DOHH2 (cell line): ENCODE data around the gene ADGRF3.
"Not testable (repeated sequence)": the region's sequence is repeated elsewhere in the genome, so short reads cannot be mapped to it uniquely, and the experiment has no call there.

Experiments used
- H3F3A ChIP-seq: fragments of 200-600 bp; sonication (generic), shearing (Covaris generic); 2 replicates; pipeline ENCODE4 v1.6.0; 2016; ENCODE audit warnings: antibody characterized with exemption, mild to moderate bottlenecking; ENCODE audit not compliant: control insufficient read depth, insufficient read depth
- H3K27ac ChIP-seq: fragments of 200-600 bp; sonication (generic); 2 replicates; pipeline ENCODE4 v1.5.1; 2014; ENCODE audit warnings: low read depth, mild to moderate bottlenecking, low read length, moderate library complexity
- H3K27me3 ChIP-seq: fragments of 200-600 bp; sonication (generic); 2 replicates; pipeline ENCODE4 v1.6.1; 2014; ENCODE audit warnings: mild to moderate bottlenecking, low read length, mixed read lengths; ENCODE audit not compliant: control insufficient read depth
- H3K36me3 ChIP-seq: fragments of 200-600 bp; sonication (generic); 2 replicates; pipeline ENCODE4 v1.6.1; 2014; ENCODE audit warnings: mild to moderate bottlenecking, low read length, moderate library complexity, mixed read lengths; ENCODE audit not compliant: control insufficient read depth
- H3K4me1 ChIP-seq: fragments of 200-600 bp; sonication (generic); 2 replicates; pipeline ENCODE4 v1.6.1; 2014; ENCODE audit warnings: mild to moderate bottlenecking, low read length, mixed read lengths; ENCODE audit not compliant: control insufficient read depth
- H3K4me2 ChIP-seq: fragments of 200-600 bp; sonication (generic); 2 replicates; pipeline ENCODE4 v1.6.0; 2014; ENCODE audit warnings: mild to moderate bottlenecking, low read length, moderate library complexity
- H3K4me3 ChIP-seq: fragments of 200-600 bp; sonication (generic); 2 replicates; pipeline ENCODE4 v1.5.1; 2014; ENCODE audit warnings: mild to moderate bottlenecking, low read length, mixed read lengths
- H3K79me2 ChIP-seq: fragments of 200-600 bp; sonication (generic); 2 replicates; pipeline ENCODE4 v1.6.1; 2014; ENCODE audit warnings: mild to moderate bottlenecking, low read length, mixed read lengths; ENCODE audit not compliant: control insufficient read depth
- H3K9me2 ChIP-seq: fragments of 200-600 bp; sonication (generic); replicated peaks from 2 replicates; pipeline ENCODE4 v1.6.1; 2014; ENCODE audit warnings: mild to moderate bottlenecking, low read length, mixed read lengths; ENCODE audit not compliant: control insufficient read depth
- H3K9me3 ChIP-seq: fragments of 200-600 bp; sonication (generic); 2 replicates; pipeline ENCODE4 v1.6.1; 2014; ENCODE audit warnings: antibody characterized with exemption, low read length, mixed read lengths; ENCODE audit not compliant: control insufficient read depth, insufficient read depth
- H4K20me1 ChIP-seq: fragments of 200-600 bp; sonication (generic); 2 replicates; pipeline ENCODE4 v1.6.0; 2014; ENCODE audit warnings: low read depth, mild to moderate bottlenecking, antibody characterized with exemption, low read length, moderate library complexity; ENCODE audit not compliant: control insufficient read depth, insufficient read depth
- CTCF ChIP-seq: fragments of 200-600 bp; sonication (generic); IDR thresholded peaks from one replicate; pipeline ENCODE4 v1.5.1; 2014; ENCODE audit warnings: antibody characterized with exemption, mild to moderate bottlenecking, low read depth, low read length; ENCODE audit not compliant: poor library complexity, severe bottlenecking
- EZH2phosphoT487 ChIP-seq: fragments of 200-600 bp; sonication (generic); IDR thresholded peaks from 2 replicates; pipeline ENCODE4 v1.6.1; 2017; ENCODE audit warnings: borderline replicate concordance, mild to moderate bottlenecking, antibody characterized with exemption, low read length, moderate library complexity, mixed read lengths

ADGRF3 gene

GRCh38 chr2:26312471-26312870 is 34.1 kb downstream of the ADGRF3 start:
- Histone ChIP-seq H3K9me3 (no peaks in the 10 kb centered on the region), H3K27me3 (peaks cover 3% of the 10 kb centered on the region; the same call in 1 of the 2 replicates), H3K4me3 (no peak overlapping the region), H4K20me1 (no peaks in the 10 kb centered on the region), H3F3A (no peaks in the 10 kb centered on the region), H3K27ac (no peak overlapping the region), H3K36me3 (no peaks in the 10 kb centered on the region), H3K79me2 (no peaks in the 10 kb centered on the region), H3K9me2 (no peaks in the 10 kb centered on the region), H3K4me2 (no peak overlapping the region), H3K4me1 (no peaks in the 10 kb centered on the region)
- TF ChIP-seq CTCF, result no peak
- no peak for TF ChIP-seq EZH2phosphoT487

GRCh38 chr2:26309921-26310320 is 36.7 kb downstream of the ADGRF3 start:
- TF ChIP-seq CTCF, result no peak
- no peak for TF ChIP-seq EZH2phosphoT487
- Histone ChIP-seq H3K4me1 (no peaks in the 10 kb centered on the region), H3K79me2 (no peaks in the 10 kb centered on the region), H3K27me3 (no peaks in the 10 kb centered on the region), H3K9me3 (no peaks in the 10 kb centered on the region), H3K27ac (no peak overlapping the region), H3K4me3 (no peak overlapping the region), H3K9me2 (no peaks in the 10 kb centered on the region), H3F3A (no peaks in the 10 kb centered on the region), H3K36me3 (no peaks in the 10 kb centered on the region), H3K4me2 (no peak overlapping the region), H4K20me1 (no peaks in the 10 kb centered on the region)

- no peaks in the 10 kb centered on the region for H3K36me3 ChIP-seq
- H3F3A ChIP-seq, result no peaks in the 10 kb centered on the region
- H3K79me2 ChIP-seq, result no peaks in the 10 kb centered on the region
- H3K9me3 ChIP-seq, result no peaks in the 10 kb centered on the region
- TF ChIP-seq EZH2phosphoT487 (no peak), CTCF (no peak)
- H3K4me2 ChIP-seq, result no peak overlapping the region
- H3K27me3 ChIP-seq, result no peaks in the 10 kb centered on the region
- no peaks in the 10 kb centered on the region for H3K9me2 ChIP-seq
- H3K4me1 ChIP-seq, result no peaks in the 10 kb centered on the region
- no peak overlapping the region for H3K4me3 ChIP-seq
- H3K27ac ChIP-seq, result no peak overlapping the region
- H4K20me1 ChIP-seq, result no peaks in the 10 kb centered on the region
Observed at GRCh38 chr2:26305540-26305939, 41.0 kb downstream of the ADGRF3 start.

- H3K4me1 ChIP-seq, H3K27me3 ChIP-seq, H3K4me3 ChIP-seq, H3K27ac ChIP-seq, H3F3A ChIP-seq, H3K9me3 ChIP-seq, H3K36me3 ChIP-seq, H3K4me2 ChIP-seq, H4K20me1 ChIP-seq, H3K9me2 ChIP-seq, H3K79me2 ChIP-seq: not testable (repeated sequence)
Observed at GRCh38 chr2:26305094-26305493, 41.5 kb downstream of the ADGRF3 start.
